Natural killer cell (primary cell): ENCODE data around the gene GPC5. TPM values are rescaled to one million over a fixed set of nuclear protein-coding genes. Genes with fewer than 3 reads are reported as not detected.

Experiments used
- ATAC-seq, 3 donors: fragments of 150-1000 bp in 2 of 3; fragments of 200-7000 bp in 1 of 3; cut with Tn5 transposase; 1 replicate in 1 of 3; 2 replicates in 2 of 3; pipeline ENCODE4 v1.10.0; 2021; ENCODE audit warnings: mild to moderate bottlenecking in 2 of 3, moderate library complexity in 2 of 3
- DNase-seq, 2 donors: peaks; one replicate each; pipeline versions ENCODE4 v3.0.0 to v3.0.0-alpha.2; 2013 to 2021; ENCODE audit warnings: mixed read lengths in 1 of 2
- H3K27ac ChIP-seq: one replicate; pipeline ENCODE4 v1.5.1; 2013; ENCODE audit warnings: mild to moderate bottlenecking, low read length
- H3K27me3 ChIP-seq: one replicate; pipeline ENCODE4 v1.6.1; 2013; ENCODE audit warnings: low read length; ENCODE audit not compliant: control insufficient read depth, insufficient read depth
- H3K36me3 ChIP-seq: one replicate; pipeline ENCODE4 v1.6.1; 2013; ENCODE audit warnings: low read length; ENCODE audit not compliant: control insufficient read depth, insufficient read depth
- H3K4me1 ChIP-seq: one replicate; pipeline ENCODE4 v1.6.1; 2013; ENCODE audit warnings: low read length; ENCODE audit not compliant: control insufficient read depth, insufficient read depth
- H3K4me3 ChIP-seq: one replicate; pipeline ENCODE4 v1.5.1; 2013; ENCODE audit warnings: low read length
- H3K9me3 ChIP-seq: one replicate; pipeline ENCODE4 v1.6.1; 2013; ENCODE audit warnings: low read length; ENCODE audit not compliant: control insufficient read depth, insufficient read depth
- H3K27ac Mint-ChIP-seq, 2 donors: one replicate each; pipeline ENCODE4 v1.8.0; 2022; ENCODE audit warnings: mild to moderate bottlenecking in 2 of 2, mixed read lengths in 2 of 2, moderate library complexity in 1 of 2
- H3K27me3 Mint-ChIP-seq, 2 donors: one replicate each; pipeline ENCODE4 v1.8.0; 2022; ENCODE audit warnings: low read depth in 2 of 2, mixed read lengths in 2 of 2
- H3K36me3 Mint-ChIP-seq: one replicate; pipeline ENCODE4 v1.8.0; 2022; ENCODE audit warnings: mixed read lengths
- H3K4me1 Mint-ChIP-seq, 2 donors: one replicate each; pipeline ENCODE4 v1.8.0; 2022; ENCODE audit warnings: mixed read lengths in 2 of 2
- H3K4me3 Mint-ChIP-seq: one replicate; pipeline ENCODE4 v1.8.0; 2022; ENCODE audit warnings: mild to moderate bottlenecking, moderate library complexity, mixed read lengths
- H3K9me3 Mint-ChIP-seq, 2 donors: one replicate each; pipeline ENCODE4 v1.8.0; 2022; ENCODE audit warnings: mixed read lengths in 2 of 2
- CTCF ChIP-seq: fragments of 200-600 bp; IDR thresholded peaks from one replicate; pipeline ENCODE4 v1.8.0; 2022; ENCODE audit warnings: antibody characterized with exemption
- WGBS: methylation state at CpG from one replicate; pipeline ENCODE4 v1.1.7; 2013; ENCODE audit warnings: missing lambda C conversion rate; ENCODE audit not compliant: insufficient coverage; 5-methylcytosine and 5-hydroxymethylcytosine counted together
- intact Hi-C: fragments of 100-400 bp; cut with micrococcal nuclease; formaldehyde crosslinking; loops from one replicate; pipeline ENCODE4 v1.14.2; 2022
- total RNA-seq, 4 donors: library from RNA; stranded (reverse); fragments of 120-200 nt in 1 of 4; gene quantifications; one replicate each; pipeline versions ENCODE4 v1.2.3 to v1.2.4, GENCODE V29; 2013 to 2022

Gene GPC5
- total RNA-seq, 3 donors from 2014 or later (not counting 1 experiment from before 2014, with no cell fraction given): not detected

DNA sequence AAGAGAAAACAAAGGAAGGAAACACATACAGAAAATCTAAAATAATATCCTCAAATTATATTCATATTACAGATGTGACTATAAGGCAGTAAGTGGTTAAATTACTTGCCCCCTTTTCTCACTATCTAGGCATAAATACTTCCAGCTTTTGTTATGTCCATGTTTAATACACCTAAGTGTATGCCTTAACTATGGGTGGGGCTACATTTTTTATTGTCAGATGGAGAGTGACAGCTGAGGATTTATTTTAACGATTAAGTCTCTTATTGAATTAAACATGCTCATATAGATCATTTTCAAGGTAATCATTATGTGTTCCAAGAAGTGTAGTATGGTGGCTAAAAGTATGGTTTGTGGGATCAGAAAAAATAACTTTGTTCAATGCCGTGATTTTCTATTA lies 909.3 kb downstream of the GPC5 start:
- Mint-ChIP-seq H3K27me3 (no peaks in the 10 kb centered on the region), H3K4me1 (no peaks in the 10 kb centered on the region), H3K27ac (no peak overlapping the region), H3K4me3 (no peak overlapping the region), H3K9me3 (peaks cover 10 to 27% of the 10 kb centered on the region in 2 donors), H3K36me3 (no peaks in the 10 kb centered on the region)
- no peaks in the 10 kb centered on the region for H3K4me1 ChIP-seq
- intact Hi-C loops: no loop called here
- no CpG with 5 or more reads among the region's 2 CpGs for WGBS
- H3K36me3 ChIP-seq: no peaks in the 10 kb centered on the region
- H3K9me3 ChIP-seq: no peaks in the 10 kb centered on the region
- DNase-seq: no peak
- no peak overlapping the region for H3K4me3 ChIP-seq
- H3K27ac ChIP-seq: no peak overlapping the region
- ATAC-seq: no peak
- no peak for TF ChIP-seq CTCF
- H3K27me3 ChIP-seq: no peaks in the 10 kb centered on the region

- H3K4me3 ChIP-seq: no peak overlapping the region
- Mint-ChIP-seq H3K4me3 (no peak overlapping the region), H3K9me3 (peaks cover 13 to 19% of the 10 kb centered on the region in 2 donors), H3K36me3 (peaks cover 8% of the 10 kb centered on the region), H3K27ac (no peak overlapping the region), H3K27me3 (no peaks in the 10 kb centered on the region), H3K4me1 (no peaks in the 10 kb centered on the region)
- no peak overlapping the region for H3K27ac ChIP-seq
- H3K27me3 ChIP-seq: no peaks in the 10 kb centered on the region
- H3K36me3 ChIP-seq: no peaks in the 10 kb centered on the region
- no CpG with 5 or more reads among the region's 2 CpGs for WGBS
- intact Hi-C loops: no loop called here
- ATAC-seq: no peak
- H3K9me3 ChIP-seq: no peaks in the 10 kb centered on the region
- no peaks in the 10 kb centered on the region for H3K4me1 ChIP-seq
- DNase-seq: no peak
- no peak for TF ChIP-seq CTCF
These were observed 914.4 kb downstream of the GPC5 start for GRCh38 chr13:92312823-92313222.

DNA sequence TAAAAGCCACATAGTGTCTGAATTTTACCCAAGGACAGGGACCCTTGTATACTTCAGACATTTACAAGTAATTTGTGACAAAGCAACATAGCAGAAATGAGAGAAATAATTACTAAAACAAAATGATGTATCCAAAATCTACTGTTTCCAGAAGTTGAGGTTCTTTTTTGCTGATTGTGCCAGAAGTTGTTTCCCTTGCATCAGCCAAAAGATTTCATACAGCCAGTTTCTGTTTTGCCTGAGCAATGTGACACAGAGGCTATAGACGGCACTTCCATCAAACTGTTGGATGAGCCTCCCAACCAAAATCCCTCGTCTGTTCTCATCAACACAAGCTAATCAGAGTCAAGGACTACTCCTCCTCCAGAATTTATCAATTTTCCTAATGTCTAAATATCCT lies 915.0 kb downstream of the GPC5 start:
- Histone ChIP-seq H3K4me1 (no peaks in the 10 kb centered on the region), H3K27me3 (no peaks in the 10 kb centered on the region), H3K9me3 (no peaks in the 10 kb centered on the region), H3K4me3 (no peak overlapping the region), H3K36me3 (no peaks in the 10 kb centered on the region), H3K27ac (no peak overlapping the region)
- Mint-ChIP-seq H3K4me1 (no peaks in the 10 kb centered on the region), H3K27ac (no peak overlapping the region), H3K36me3 (peaks cover 8% of the 10 kb centered on the region), H3K4me3 (no peak overlapping the region), H3K9me3 (peaks cover 15 to 20% of the 10 kb centered on the region in 2 donors), H3K27me3 (no peaks in the 10 kb centered on the region)
- ATAC-seq (no peak), DNase-seq (no peak)
- 77% methylated on average over 2 of the region's 2 CpGs for WGBS
- no peak for TF ChIP-seq CTCF
- intact Hi-C loops: no loop called here

DNA sequence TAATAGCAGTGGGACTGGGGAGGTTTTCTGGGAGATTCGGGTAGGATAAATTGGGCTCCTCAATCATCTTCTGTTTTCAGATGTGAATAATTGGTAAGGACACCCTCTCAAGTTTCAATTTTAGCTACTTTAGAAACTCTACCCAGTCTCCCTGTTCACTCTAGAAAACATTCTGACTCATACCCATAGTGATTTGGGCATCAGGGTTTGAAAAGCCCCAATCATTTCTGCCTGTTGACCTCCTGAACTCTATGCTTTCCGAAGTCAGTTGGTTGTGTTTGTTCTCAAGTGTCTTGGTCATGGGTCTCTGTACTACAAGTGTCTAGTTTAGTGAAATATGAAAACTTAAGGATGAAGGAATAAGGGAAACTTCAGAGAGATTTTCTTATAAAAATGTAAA lies 916.8 kb downstream of the GPC5 start:
- Mint-ChIP-seq H3K4me3 (no peak overlapping the region), H3K4me1 (no peaks in the 10 kb centered on the region), H3K36me3 (peaks cover 8% of the 10 kb centered on the region), H3K27ac (no peak overlapping the region), H3K9me3 (peaks cover 18 to 22% of the 10 kb centered on the region in 2 donors), H3K27me3 (no peaks in the 10 kb centered on the region)
- no peak for TF ChIP-seq CTCF
- DNase-seq: no peak
- ATAC-seq: no peak
- no peak overlapping the region for H3K27ac ChIP-seq
- no peak overlapping the region for H3K4me3 ChIP-seq
- no peaks in the 10 kb centered on the region for H3K36me3 ChIP-seq
- no peaks in the 10 kb centered on the region for H3K9me3 ChIP-seq
- no peaks in the 10 kb centered on the region for H3K27me3 ChIP-seq
- 60% methylated on average over 1 of the region's 2 CpGs for WGBS
- intact Hi-C loops: no loop called here
- H3K4me1 ChIP-seq: no peaks in the 10 kb centered on the region
